Measurements from ENCODE around the gene FBLN5. TPM values are rescaled to one million over a fixed set of nuclear protein-coding genes. Genes with fewer than 3 reads are reported as not detected.

The FBLN5 gene, protein sequence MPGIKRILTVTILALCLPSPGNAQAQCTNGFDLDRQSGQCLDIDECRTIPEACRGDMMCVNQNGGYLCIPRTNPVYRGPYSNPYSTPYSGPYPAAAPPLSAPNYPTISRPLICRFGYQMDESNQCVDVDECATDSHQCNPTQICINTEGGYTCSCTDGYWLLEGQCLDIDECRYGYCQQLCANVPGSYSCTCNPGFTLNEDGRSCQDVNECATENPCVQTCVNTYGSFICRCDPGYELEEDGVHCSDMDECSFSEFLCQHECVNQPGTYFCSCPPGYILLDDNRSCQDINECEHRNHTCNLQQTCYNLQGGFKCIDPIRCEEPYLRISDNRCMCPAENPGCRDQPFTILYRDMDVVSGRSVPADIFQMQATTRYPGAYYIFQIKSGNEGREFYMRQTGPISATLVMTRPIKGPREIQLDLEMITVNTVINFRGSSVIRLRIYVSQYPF
- total RNA-seq: 10 to 100 TPM in 1 of 5 donors, 1 to 10 TPM in 4; 4.2 to 19.5 (median 9.5) TPM
- total RNA-seq (2013): 4.7 TPM
- total RNA-seq: 0.32 to 29.0 (median 9.3) reads per million in 29 experiments

DNA sequence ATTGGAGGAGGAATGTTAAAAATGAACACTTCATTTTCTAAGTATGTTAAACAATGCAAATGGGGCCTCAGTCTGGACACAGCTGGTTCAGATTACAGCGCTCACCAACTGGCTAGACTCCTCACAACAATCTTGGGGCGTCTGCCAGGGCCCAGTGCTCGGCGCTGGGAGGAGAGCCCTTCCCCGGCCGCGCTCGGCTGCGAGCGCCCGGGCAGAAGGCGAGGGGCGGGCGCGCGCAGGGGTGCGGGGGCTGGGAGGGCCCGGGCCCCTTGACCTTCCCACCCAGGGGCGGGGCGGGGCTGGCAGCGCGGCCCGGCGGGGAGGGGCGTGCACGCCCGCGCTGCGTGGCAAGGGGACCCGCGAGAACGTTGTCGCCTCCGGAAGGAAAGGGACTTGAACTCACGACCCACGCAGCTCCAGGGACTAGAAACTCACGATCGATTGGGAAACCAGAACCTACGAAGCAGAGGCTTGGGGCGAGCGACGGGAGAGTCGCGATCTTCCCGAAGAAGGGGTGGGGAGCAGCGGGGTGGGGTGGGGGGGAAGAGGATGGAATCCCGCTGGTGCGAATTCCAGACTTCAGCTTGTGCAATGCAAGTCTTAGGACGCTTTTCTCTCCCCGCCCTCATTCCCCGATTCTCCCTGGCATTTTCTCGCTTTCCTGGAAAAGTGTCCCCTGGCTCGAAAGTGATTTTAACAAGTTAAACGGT, at the start of gene FBLN5:
TSS of gene FBLN5 (minus strand) at position 220 of the 710 bp plus-strand sequence. CDS start 465 bp downstream, outside the sequence.
- ChIA-PET CTCF (interaction anchor here in 1 of 2 donors (0.5 kb wide), 1 partner anchor 22 kb away, joined by 3 read pairs; no protein-coding TSS in a partner anchor), POLR2A (no interaction called here)
- H3K4me3 Mint-ChIP-seq: peak within 1 kb of the TSS; percentile 78 to 83 (median 80)

DNA sequence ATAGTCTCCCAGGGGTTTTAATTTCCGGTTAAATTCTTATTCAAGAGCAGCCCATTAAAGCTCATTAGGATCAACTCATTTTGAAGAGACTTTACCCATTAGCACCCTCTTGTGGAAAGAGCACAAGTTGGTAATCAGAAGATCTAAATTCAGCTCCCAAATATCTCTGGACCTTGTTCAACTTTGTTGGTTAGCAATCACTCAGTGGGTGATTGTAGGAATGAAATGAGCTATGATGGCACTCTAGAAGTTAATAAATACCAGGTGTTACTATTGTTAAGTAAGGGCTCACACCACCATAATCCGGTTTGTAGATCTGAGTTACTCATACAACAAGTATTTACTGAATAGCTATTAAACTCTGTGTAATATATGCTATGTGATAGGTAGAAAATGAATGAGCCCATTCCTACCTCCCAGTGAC, 49.5 kb upstream of the FBLN5 start:
- Mint-ChIP-seq H3K9me3 (no peaks in the 10 kb centered on the region), H3K4me3 (peak overlapping the region in 1 of 3 donors; percentile 15), H3K27ac (peak overlapping the region in 1 of 2 donors; percentile 71), H3K4me1 (peaks cover 36 to 45% (median 41%) of the 10 kb centered on the region in 3 donors), H3K36me3 (peaks cover 25% of the 10 kb centered on the region), H3K27me3 (no peaks in the 10 kb centered on the region)
- WGBS (ENCODE audit: insufficient coverage): no CpG with 5 or more reads among the region's 2 CpGs
- Histone ChIP-seq H3K36me3 (ENCODE audit: control insufficient read depth in 2 of 2, extremely low read depth in 1 of 2, insufficient read depth in 1 of 2, low read length in 1 of 2) (peaks cover under 1 to 16% of the 10 kb centered on the region in 2 donors), H3K4me3 (ENCODE audit: control insufficient read depth in 1 of 2, extremely low read depth in 1 of 2, low read length in 1 of 2) (no peak overlapping the region), H3K27me3 (replicated peaks in 1 of 2; ENCODE audit: control insufficient read depth in 2 of 2, extremely low read depth in 1 of 2, insufficient read depth in 2 of 2, low read length in 1 of 2) (no peaks in the 10 kb centered on the region), H3K9me3 (no peaks in the 10 kb centered on the region), H3K4me1 (ENCODE audit: control insufficient read depth in 1 of 2, extremely low read depth in 1 of 2, insufficient read depth in 2 of 2, low read length in 2 of 2) (peaks cover 0 to 22% of the 10 kb centered on the region in 2 experiments), H3K27ac (ENCODE audit: low read length) (no peak overlapping the region)
- ChIA-PET CTCF (interaction anchor here (0.6 to 2.5 kb wide), 18 partner anchors 9 to 403 kb away, joined by 3 to 9 read pairs (median 3); partner anchors contain the start of gene ATXN3 (in 1 of the 2)), POLR2A (interaction anchor here in 1 of 2 donors (0.5 to 0.7 kb wide), 4 partner anchors 44 to 598 kb away, joined by 3 to 5 read pairs (median 4); no protein-coding TSS in a partner anchor)
- peak in 3 of 4 experiments; percentile 48 to 53 (median 52) for ATAC-seq (replicated peaks in 1 of 4)
- peak in 4 of 35 experiments; percentile 2 to 68 (median 6) for DNase-seq

More for the DNA sequence above, at the start of gene FBLN5:
- Histone ChIP-seq H3K36me3 (ENCODE audit: control insufficient read depth in 2 of 2, extremely low read depth in 1 of 2, insufficient read depth in 1 of 2, low read length in 1 of 2) (no peaks in the 10 kb centered on the region), H3K4me1 (ENCODE audit: control insufficient read depth in 1 of 2, extremely low read depth in 1 of 2, insufficient read depth in 2 of 2, low read length in 2 of 2) (peaks cover 0 to 10% of the 10 kb centered on the region in 2 experiments), H3K9me3 (no peaks in the 10 kb centered on the region), H3K27me3 (replicated peaks in 1 of 2; ENCODE audit: control insufficient read depth in 2 of 2, extremely low read depth in 1 of 2, insufficient read depth in 2 of 2, low read length in 1 of 2) (peaks cover 0 to 41% of the 10 kb centered on the region in 2 experiments), H3K4me3 (ENCODE audit: control insufficient read depth in 1 of 2, extremely low read depth in 1 of 2, low read length in 1 of 2) (peak within 1 kb of the TSS; percentile 38 to 58), H3K27ac (ENCODE audit: low read length) (no peak within 1 kb of the TSS)
- 7% methylated on average over 48 of the region's 54 CpGs for WGBS (ENCODE audit: insufficient coverage)
- no peaks in the 10 kb centered on the region for H3K36me3 Mint-ChIP-seq
- H3K27ac Mint-ChIP-seq: no peak within 1 kb of the TSS
- peak in 19 of 35 experiments; percentile 1 to 31 (median 8) for DNase-seq
- H3K9me3 Mint-ChIP-seq: no peaks in the 10 kb centered on the region
- peaks cover 14 to 21% (median 15%) of the 10 kb centered on the region in 3 donors for H3K4me1 Mint-ChIP-seq
- peaks cover 21 to 40% of the 10 kb centered on the region in 2 donors for H3K27me3 Mint-ChIP-seq
- peak; percentile 64 to 81 (median 76) for ATAC-seq (replicated peaks in 1 of 4)

DNA sequence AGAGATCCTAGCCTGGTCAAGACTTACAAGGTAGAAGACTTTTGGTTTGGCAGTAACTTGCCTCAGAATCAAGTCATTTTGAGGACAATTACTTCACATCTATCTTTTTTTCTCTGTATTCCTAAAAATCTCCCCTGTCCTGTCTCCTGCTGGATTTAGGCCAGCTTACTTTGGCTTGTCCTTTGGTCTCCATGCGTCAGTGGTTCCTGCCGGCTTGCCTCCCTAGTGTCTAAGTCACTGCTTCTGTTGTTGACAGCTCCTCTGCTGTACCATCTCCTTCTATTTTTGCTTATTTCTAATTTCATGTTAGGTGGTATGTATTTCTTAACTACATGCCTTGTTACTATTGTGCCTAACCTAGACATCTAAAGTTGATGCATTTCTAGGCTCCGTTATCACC, 39.7 kb upstream of the FBLN5 start:
- no peak overlapping the region for H3K27ac Mint-ChIP-seq

DNA sequence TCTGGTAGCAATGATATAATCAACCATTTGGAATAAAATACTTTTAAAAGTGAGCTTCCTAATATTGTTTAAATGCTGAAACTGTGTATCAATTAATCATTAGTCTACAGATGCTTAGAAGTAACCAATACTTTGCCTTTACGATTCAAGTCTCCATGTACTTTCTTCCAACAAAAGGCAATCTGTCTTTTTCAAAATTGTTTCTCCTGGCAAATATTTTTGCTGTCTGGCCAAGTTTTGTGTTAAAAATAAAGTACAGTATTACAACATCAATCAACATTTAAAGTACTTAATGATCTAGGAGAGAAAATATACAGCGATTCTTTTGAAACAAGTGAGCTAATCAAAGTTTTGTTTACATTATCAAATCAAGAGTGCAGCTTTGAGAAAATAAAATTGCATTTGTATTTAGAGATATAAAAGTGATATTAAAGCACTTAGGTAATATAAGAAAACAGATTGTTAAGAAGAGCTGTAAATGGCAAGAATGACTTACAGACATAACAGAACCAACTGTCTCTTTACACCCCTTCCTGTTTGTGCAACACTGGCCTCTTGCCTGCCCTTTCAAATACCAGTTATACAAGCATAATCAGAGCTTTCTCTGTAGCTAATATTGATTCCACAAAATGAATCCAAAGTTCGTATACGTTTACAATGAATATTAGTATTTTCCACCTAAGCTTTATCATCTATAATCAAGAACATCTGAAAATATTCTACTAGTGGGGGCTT, 38.2 kb upstream of the FBLN5 start:
- ChIA-PET POLR2A (interaction anchor here (0.5 to 0.7 kb wide), 4 partner anchors 87 to 1598 kb away, joined by 3 to 5 read pairs (median 3); no protein-coding TSS in a partner anchor), CTCF (interaction anchor here in 1 of 2 donors (0.6 to 1.1 kb wide), 4 partner anchors 10 to 92 kb away, joined by 3 to 6 read pairs (median 4); no protein-coding TSS in a partner anchor)
- H3K36me3 ChIP-seq (ENCODE audit: control insufficient read depth in 2 of 2, extremely low read depth in 1 of 2, insufficient read depth in 1 of 2, low read length in 1 of 2): peaks cover 0 to 64% of the 10 kb centered on the region in 2 donors
- no peak overlapping the region for H3K27ac Mint-ChIP-seq
- H3K27me3 ChIP-seq (replicated peaks in 1 of 2; ENCODE audit: control insufficient read depth in 2 of 2, extremely low read depth in 1 of 2, insufficient read depth in 2 of 2, low read length in 1 of 2): no peaks in the 10 kb centered on the region
- H3K4me3 Mint-ChIP-seq: no peak overlapping the region
- DNase-seq: no peak
- H3K9me3 Mint-ChIP-seq: no peaks in the 10 kb centered on the region
- H3K4me1 ChIP-seq (ENCODE audit: control insufficient read depth in 1 of 2, extremely low read depth in 1 of 2, insufficient read depth in 2 of 2, low read length in 2 of 2): no peaks in the 10 kb centered on the region
- ATAC-seq (replicated peaks in 1 of 4): no peak
- no peaks in the 10 kb centered on the region for H3K9me3 ChIP-seq
- peaks cover 63% of the 10 kb centered on the region for H3K36me3 Mint-ChIP-seq
- no peaks in the 10 kb centered on the region for H3K27me3 Mint-ChIP-seq
- peaks cover 5 to 19% (median 13%) of the 10 kb centered on the region in 3 donors for H3K4me1 Mint-ChIP-seq
- H3K27ac ChIP-seq (ENCODE audit: low read length): no peak overlapping the region
- WGBS (ENCODE audit: insufficient coverage): no CpG with 5 or more reads among the region's 4 CpGs
- H3K4me3 ChIP-seq (ENCODE audit: control insufficient read depth in 1 of 2, extremely low read depth in 1 of 2, low read length in 1 of 2): no peak overlapping the region

More for the DNA sequence above, 39.7 kb upstream of the FBLN5 start:
- Histone ChIP-seq H3K36me3 (ENCODE audit: control insufficient read depth in 2 of 2, extremely low read depth in 1 of 2, insufficient read depth in 1 of 2, low read length in 1 of 2) (peaks cover 8 to 68% of the 10 kb centered on the region in 2 donors), H3K4me3 (ENCODE audit: control insufficient read depth in 1 of 2, extremely low read depth in 1 of 2, low read length in 1 of 2) (no peak overlapping the region), H3K27me3 (replicated peaks in 1 of 2; ENCODE audit: control insufficient read depth in 2 of 2, extremely low read depth in 1 of 2, insufficient read depth in 2 of 2, low read length in 1 of 2) (no peaks in the 10 kb centered on the region), H3K9me3 (no peaks in the 10 kb centered on the region), H3K27ac (ENCODE audit: low read length) (no peak overlapping the region), H3K4me1 (ENCODE audit: control insufficient read depth in 1 of 2, extremely low read depth in 1 of 2, insufficient read depth in 2 of 2, low read length in 2 of 2) (no peaks in the 10 kb centered on the region)
- Mint-ChIP-seq H3K27me3 (no peaks in the 10 kb centered on the region), H3K9me3 (no peaks in the 10 kb centered on the region), H3K4me3 (no peak overlapping the region), H3K4me1 (peaks cover 5 to 19% (median 13%) of the 10 kb centered on the region in 3 donors), H3K36me3 (peaks cover 69% of the 10 kb centered on the region)
- POLR2A ChIA-PET: no interaction called here
- no peak for ATAC-seq (replicated peaks in 1 of 4)
- no CpG with 5 or more reads among the region's 3 CpGs for WGBS (ENCODE audit: insufficient coverage)
- no peak for DNase-seq
- CTCF ChIA-PET: no interaction called here

DNA sequence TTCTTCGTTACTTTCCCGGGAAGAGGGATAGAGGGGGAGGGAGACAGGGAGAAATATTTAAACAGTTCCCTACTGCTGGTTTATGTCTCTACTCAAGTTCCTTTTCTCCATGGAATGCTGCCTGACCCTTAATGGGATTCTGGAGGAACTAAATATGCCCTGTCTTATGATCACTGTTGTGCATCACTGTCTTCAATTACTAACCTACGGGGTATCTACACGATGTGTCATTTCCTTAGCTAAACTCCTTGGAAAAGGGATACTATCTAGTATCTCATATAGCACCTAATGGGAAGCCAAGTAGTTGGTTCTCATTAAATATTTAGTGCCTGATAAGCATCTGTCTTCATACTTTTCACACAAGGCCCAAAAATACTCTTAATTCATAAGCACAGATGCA, 37.5 kb upstream of the FBLN5 start:
- H3K27ac Mint-ChIP-seq: no peak overlapping the region
- Histone ChIP-seq H3K4me1 (ENCODE audit: control insufficient read depth in 1 of 2, extremely low read depth in 1 of 2, insufficient read depth in 2 of 2, low read length in 2 of 2) (no peaks in the 10 kb centered on the region), H3K27me3 (replicated peaks in 1 of 2; ENCODE audit: control insufficient read depth in 2 of 2, extremely low read depth in 1 of 2, insufficient read depth in 2 of 2, low read length in 1 of 2) (no peaks in the 10 kb centered on the region), H3K27ac (ENCODE audit: low read length) (no peak overlapping the region), H3K4me3 (ENCODE audit: control insufficient read depth in 1 of 2, extremely low read depth in 1 of 2, low read length in 1 of 2) (no peak overlapping the region), H3K9me3 (no peaks in the 10 kb centered on the region), H3K36me3 (ENCODE audit: control insufficient read depth in 2 of 2, extremely low read depth in 1 of 2, insufficient read depth in 1 of 2, low read length in 1 of 2) (peaks cover 0 to 59% of the 10 kb centered on the region in 2 donors)
- DNase-seq: no peak
- no peak overlapping the region for H3K4me3 Mint-ChIP-seq
- POLR2A ChIA-PET: interaction anchor here in 1 of 2 donors (0.5 kb wide), 1 partner anchor 413 kb away, joined by 4 read pairs; no protein-coding TSS in a partner anchor
- H3K4me1 Mint-ChIP-seq: peaks cover 10 to 24% (median 18%) of the 10 kb centered on the region in 3 donors
- H3K36me3 Mint-ChIP-seq: peaks cover 68% of the 10 kb centered on the region
- no CpG with 5 or more reads among the region's 4 CpGs for WGBS (ENCODE audit: insufficient coverage)
- H3K9me3 Mint-ChIP-seq: no peaks in the 10 kb centered on the region
- CTCF ChIA-PET: interaction anchor here in 1 of 2 donors (0.6 to 1.1 kb wide), 3 partner anchors 12 to 91 kb away, joined by 3 to 6 read pairs (median 5); no protein-coding TSS in a partner anchor
- no peaks in the 10 kb centered on the region for H3K27me3 Mint-ChIP-seq
- no peak for ATAC-seq (replicated peaks in 1 of 4)

Data from T-cell (primary cell).